SU-DHL-6 (cell line): ENCODE data around the gene DEGS1.

Source experiments
- H2AFZ ChIP-seq: fragments of 200-600 bp; sonication (generic); 2 replicates; pipeline ENCODE4 v1.6.1; 2014; ENCODE audit warnings: low read depth, mild to moderate bottlenecking, moderate library complexity, mixed read lengths, antibody characterized with exemption, low read length; ENCODE audit not compliant: severe bottlenecking
- H3F3A ChIP-seq: fragments of 200-600 bp; shearing (Covaris generic); 2 replicates; pipeline ENCODE4 v1.6.0; 2016; ENCODE audit warnings: antibody characterized with exemption, mild to moderate bottlenecking; ENCODE audit not compliant: insufficient read depth
- H3K27ac ChIP-seq: fragments of 200-600 bp; sonication (generic); 2 replicates; pipeline ENCODE4 v1.5.1; 2016; ENCODE audit warnings: low read depth, mild to moderate bottlenecking, low read length, moderate library complexity, mixed read lengths
- H3K27me3 ChIP-seq: fragments of 200-600 bp; sonication (generic), shearing (Covaris generic); 2 replicates; pipeline ENCODE4 v1.6.0; 2014; ENCODE audit warnings: mild to moderate bottlenecking, low read length
- H3K36me3 ChIP-seq: fragments of 200-600 bp; sonication (generic); 2 replicates; pipeline ENCODE4 v1.6.1; 2014; ENCODE audit warnings: mild to moderate bottlenecking, low read length, mixed read lengths
- H3K4me2 ChIP-seq: fragments of 300-600, 200-600 bp; shearing (Covaris generic), sonication (generic); 2 replicates; pipeline ENCODE4 v1.6.0; 2014; ENCODE audit warnings: low read length, low read depth, mild to moderate bottlenecking; ENCODE audit not compliant: poor library complexity, severe bottlenecking
- H3K4me3 ChIP-seq: fragments of 200-600 bp; sonication (generic); 2 replicates; pipeline ENCODE4 v1.5.1; 2014; ENCODE audit warnings: antibody characterized with exemption, low read length, mild to moderate bottlenecking, mixed read lengths; ENCODE audit not compliant: insufficient read depth, poor library complexity, severe bottlenecking
- H3K79me2 ChIP-seq: fragments of 200-600 bp; sonication (generic); 2 replicates; pipeline ENCODE4 v1.6.1; 2014; ENCODE audit warnings: mild to moderate bottlenecking, low read length, moderate library complexity; ENCODE audit not compliant: insufficient read depth
- H3K9ac ChIP-seq: fragments of 200-600 bp; sonication (generic); 2 replicates; pipeline ENCODE4 v1.7.0; 2014; ENCODE audit warnings: mild to moderate bottlenecking, low read length
- H3K9me2 ChIP-seq: fragments of 200-600 bp; sonication (generic); replicated peaks from 2 replicates; pipeline ENCODE4 v1.6.1; 2014; ENCODE audit warnings: low read length; ENCODE audit not compliant: insufficient read depth
- H3K9me3 ChIP-seq: fragments of 200-600 bp; sonication (generic); 2 replicates; pipeline ENCODE4 v1.6.1; 2014; ENCODE audit warnings: low read length, mixed read lengths; ENCODE audit not compliant: insufficient read depth
- H4K20me1 ChIP-seq: fragments of 200-600 bp; sonication (generic); 2 replicates; pipeline ENCODE4 v1.6.1; 2014; ENCODE audit warnings: low read depth, mild to moderate bottlenecking, antibody characterized with exemption, low read length, moderate library complexity, mixed read lengths
- CTCF ChIP-seq: fragments of 200-600 bp; sonication (generic); IDR thresholded peaks from one replicate; pipeline ENCODE4 v1.5.1; 2017; ENCODE audit warnings: antibody characterized with exemption, mild to moderate bottlenecking, low read length, moderate library complexity; ENCODE audit not compliant: insufficient read depth, poor library complexity, severe bottlenecking
- EZH2phosphoT487 ChIP-seq: fragments of 200-600 bp; sonication (generic), shearing (Covaris generic); conservative IDR thresholded peaks from 2 replicates; pipeline ENCODE4 v1.6.1; 2018; ENCODE audit warnings: mild to moderate bottlenecking, antibody characterized with exemption, low read length, moderate library complexity, mixed read lengths

DEGS1 gene

DNA sequence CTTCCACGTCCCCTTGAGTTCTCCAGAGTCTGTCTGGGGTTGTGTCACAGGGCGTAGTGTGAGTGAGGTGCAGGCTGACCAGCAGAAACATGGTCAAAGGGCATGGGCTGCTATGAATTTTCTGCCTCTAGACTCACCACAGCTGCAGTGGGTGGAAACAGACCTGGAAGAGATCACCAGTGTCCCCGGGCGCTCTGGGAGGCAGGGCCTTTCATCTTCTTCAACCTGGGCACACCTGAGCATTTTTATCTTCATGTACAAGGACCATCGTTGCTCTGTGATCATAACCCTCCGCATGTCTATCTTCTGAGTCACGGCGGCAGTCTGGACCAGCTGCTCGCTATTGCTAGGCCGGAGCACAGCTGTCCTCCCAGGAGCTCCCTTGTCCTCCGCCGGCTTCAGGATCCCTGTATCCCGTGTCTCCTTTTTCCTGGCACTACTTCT, 29.6 kb downstream of the DEGS1 start:
- H3K36me3 ChIP-seq = no peaks in the 10 kb centered on the region
- no peaks in the 10 kb centered on the region for H3K27me3 ChIP-seq
- H3K9me2 ChIP-seq = no peaks in the 10 kb centered on the region
- no peak overlapping the region for H3K4me2 ChIP-seq
- no peak overlapping the region for H3K9ac ChIP-seq
- no peaks in the 10 kb centered on the region for H3K79me2 ChIP-seq
- H3K27ac ChIP-seq = no peak overlapping the region
- no peaks in the 10 kb centered on the region for H3F3A ChIP-seq
- H3K4me3 ChIP-seq = no peak overlapping the region
- no peak overlapping the region for H2AFZ ChIP-seq
- no peaks in the 10 kb centered on the region for H3K9me3 ChIP-seq
- no peak for TF ChIP-seq EZH2phosphoT487
- no peak for TF ChIP-seq CTCF
- no peaks in the 10 kb centered on the region for H4K20me1 ChIP-seq

- no peak overlapping the region for H3K4me3 ChIP-seq
- no peaks in the 10 kb centered on the region for H3K27me3 ChIP-seq
- no peak overlapping the region for H3K4me2 ChIP-seq
- TF ChIP-seq CTCF = no peak
- no peak for TF ChIP-seq EZH2phosphoT487
- H3K9me2 ChIP-seq = no peaks in the 10 kb centered on the region
- no peak overlapping the region for H3K27ac ChIP-seq
- H3K79me2 ChIP-seq = no peaks in the 10 kb centered on the region
- H3F3A ChIP-seq = no peaks in the 10 kb centered on the region
- H3K9me3 ChIP-seq = no peaks in the 10 kb centered on the region
- no peaks in the 10 kb centered on the region for H3K36me3 ChIP-seq
- no peak overlapping the region for H2AFZ ChIP-seq
- no peaks in the 10 kb centered on the region for H4K20me1 ChIP-seq
- no peak overlapping the region for H3K9ac ChIP-seq
These were observed 30.5 kb downstream of the DEGS1 start for GRCh38 chr1:224213438-224214119.

- no peak overlapping the region for H3K9ac ChIP-seq
- no peaks in the 10 kb centered on the region for H4K20me1 ChIP-seq
- no peak overlapping the region for H3K4me2 ChIP-seq
- no peak overlapping the region for H2AFZ ChIP-seq
- no peaks in the 10 kb centered on the region for H3K36me3 ChIP-seq
- H3K9me2 ChIP-seq = no peaks in the 10 kb centered on the region
- H3K4me3 ChIP-seq = no peak overlapping the region
- H3K27me3 ChIP-seq = no peaks in the 10 kb centered on the region
- H3K79me2 ChIP-seq = no peaks in the 10 kb centered on the region
- no peaks in the 10 kb centered on the region for H3K9me3 ChIP-seq
- TF ChIP-seq EZH2phosphoT487 (no peak), CTCF (no peak)
- no peak overlapping the region for H3K27ac ChIP-seq
- no peaks in the 10 kb centered on the region for H3F3A ChIP-seq
These were observed 33.3 kb downstream of the DEGS1 start for GRCh38 chr1:224216382-224216781.
